Right atrium auricular region (tissue), 2 donors: ENCODE data around the gene RFPL1. TPM values are rescaled to one million over a fixed set of nuclear protein-coding genes. Genes with fewer than 3 reads are reported as not detected.
"Not testable (repeated sequence)": the region's sequence is repeated elsewhere in the genome, so short reads cannot be mapped to it uniquely, and the experiment has no call there.

Experiments used
- DNase-seq: peaks from one replicate; pipeline ENCODE4 v3.0.0-alpha.2; 2019; ENCODE audit warnings: low spot score
- H3K27ac ChIP-seq, 2 donors: fragments of 200-600 bp; sonication (generic); 1 replicate in 1 of 2; 2 replicates in 1 of 2; pipeline ENCODE4 v1.5.1; 2016 to 2019
- H3K27me3 ChIP-seq, 2 donors: fragments of 200-600 bp; sonication (generic); one replicate each; pipeline versions ENCODE4 v1.5.1 to v1.6.0; 2017 to 2019
- H3K36me3 ChIP-seq: fragments of 200-600 bp; sonication (generic); one replicate; pipeline ENCODE4 v1.5.1; 2016
- H3K4me1 ChIP-seq, 2 donors: fragments of 200-600 bp; sonication (generic); one replicate each; pipeline versions ENCODE4 v1.5.1 to v1.6.0; 2017 to 2019
- H3K4me3 ChIP-seq, 2 donors: fragments of 200-600 bp; sonication (generic); 1 replicate in 1 of 2; 2 replicates in 1 of 2; pipeline ENCODE4 v1.5.1; 2017 to 2019; ENCODE audit warnings: mild to moderate bottlenecking in 1 of 2, moderate library complexity in 1 of 2
- H3K9me3 ChIP-seq, 2 donors: fragments of 200-600 bp; sonication (generic); one replicate each; pipeline ENCODE4 v1.5.1; 2019
- total RNA-seq, 2 donors: library from RNA; depleted of rRNA; stranded (reverse); fragments of >200 nt; gene quantifications; one replicate each; pipeline ENCODE4 v1.1.0, GENCODE V29; 2016
- TF ChIP-seq, protein P1 (sequence below), 2 donors: fragments of 200-600 bp; sonication (generic); IDR thresholded peaks; one replicate each; pipeline ENCODE4 v1.5.1; 2019; ENCODE audit warnings: antibody characterized with exemption in 2 of 2

Gene RFPL1
- total RNA-seq: not detected

DNA sequence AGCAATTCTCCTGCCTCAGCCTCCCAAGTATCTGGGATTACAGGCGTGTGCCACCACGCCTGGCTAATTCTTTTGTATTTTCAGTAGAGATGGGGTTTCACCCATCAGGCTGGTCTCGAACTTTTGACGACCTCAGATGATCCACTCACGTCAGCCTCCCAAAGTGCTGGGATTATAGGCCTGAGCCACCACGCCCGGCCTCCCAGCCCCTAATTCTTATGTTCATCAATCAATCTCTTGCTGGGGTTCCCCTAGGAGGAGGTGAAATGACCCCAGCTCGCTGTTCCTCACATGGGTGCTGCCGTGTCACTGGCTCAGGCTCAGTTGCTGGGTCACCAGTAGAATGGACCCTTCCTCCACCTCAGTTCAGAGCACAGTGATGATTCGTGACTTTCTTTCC lies at the start of gene RFPL1:
Gene RFPL1 (plus strand): TSS at position 301 of the 400 bp plus-strand sequence.
- H3K4me3 ChIP-seq, DNase-seq, H3K27me3 ChIP-seq, H3K4me1 ChIP-seq, H3K27ac ChIP-seq, H3K9me3 ChIP-seq, H3K36me3 ChIP-seq: not testable (repeated sequence)

DNA sequence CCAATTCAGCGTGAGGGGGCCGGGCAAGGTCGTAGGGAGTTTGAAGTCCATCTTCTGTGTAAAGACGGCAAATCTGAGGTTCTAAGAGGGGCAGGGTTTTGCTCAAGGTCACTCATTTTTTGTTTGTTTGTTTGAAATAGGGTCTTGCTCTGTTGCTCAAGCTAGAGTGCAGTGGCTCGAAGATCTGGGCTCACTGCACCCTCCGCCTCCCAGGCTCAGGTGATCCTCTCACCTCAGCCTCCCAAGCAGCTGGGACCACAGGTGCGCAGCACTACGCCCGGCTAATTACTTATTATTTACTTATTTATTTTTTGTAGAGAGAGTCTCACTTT lies 49.7 kb upstream of the RFPL1 start:
- Histone ChIP-seq H3K36me3 (no peaks in the 10 kb centered on the region), H3K27me3 (no peaks in the 10 kb centered on the region), H3K4me3 (peak overlapping the region; percentile 76 to 90), H3K4me1 (peaks cover 0 to 26% of the 10 kb centered on the region in 2 donors), H3K27ac (peak overlapping the region; percentile 88 to 93), H3K9me3 (no peaks in the 10 kb centered on the region)
- TF ChIP-seq, protein P1, sequence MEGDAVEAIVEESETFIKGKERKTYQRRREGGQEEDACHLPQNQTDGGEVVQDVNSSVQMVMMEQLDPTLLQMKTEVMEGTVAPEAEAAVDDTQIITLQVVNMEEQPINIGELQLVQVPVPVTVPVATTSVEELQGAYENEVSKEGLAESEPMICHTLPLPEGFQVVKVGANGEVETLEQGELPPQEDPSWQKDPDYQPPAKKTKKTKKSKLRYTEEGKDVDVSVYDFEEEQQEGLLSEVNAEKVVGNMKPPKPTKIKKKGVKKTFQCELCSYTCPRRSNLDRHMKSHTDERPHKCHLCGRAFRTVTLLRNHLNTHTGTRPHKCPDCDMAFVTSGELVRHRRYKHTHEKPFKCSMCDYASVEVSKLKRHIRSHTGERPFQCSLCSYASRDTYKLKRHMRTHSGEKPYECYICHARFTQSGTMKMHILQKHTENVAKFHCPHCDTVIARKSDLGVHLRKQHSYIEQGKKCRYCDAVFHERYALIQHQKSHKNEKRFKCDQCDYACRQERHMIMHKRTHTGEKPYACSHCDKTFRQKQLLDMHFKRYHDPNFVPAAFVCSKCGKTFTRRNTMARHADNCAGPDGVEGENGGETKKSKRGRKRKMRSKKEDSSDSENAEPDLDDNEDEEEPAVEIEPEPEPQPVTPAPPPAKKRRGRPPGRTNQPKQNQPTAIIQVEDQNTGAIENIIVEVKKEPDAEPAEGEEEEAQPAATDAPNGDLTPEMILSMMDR (IDR thresholded peaks at IDR 0.05): peak in 1 of 2 donors; percentile 1
- DNase-seq: no peak

DNA sequence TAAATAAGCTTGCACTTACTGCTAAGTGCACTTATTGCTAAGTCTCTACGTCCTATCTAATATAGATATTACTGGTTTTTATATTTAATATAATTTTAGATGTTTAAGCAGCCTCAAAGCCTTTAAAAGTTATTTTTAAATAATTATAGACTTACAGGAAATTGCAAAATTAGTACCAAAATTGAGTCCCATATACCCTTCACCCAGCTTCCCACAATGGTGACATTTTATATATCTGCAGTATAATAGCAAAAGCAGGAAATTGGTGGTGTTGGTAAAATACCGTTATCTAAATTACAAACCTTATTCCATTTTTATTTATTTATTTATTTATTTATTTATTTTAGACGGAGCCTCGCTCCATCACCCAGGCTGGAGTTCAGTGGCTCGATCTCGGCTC lies 48.1 kb upstream of the RFPL1 start:
- TF ChIP-seq, protein P1 (IDR thresholded peaks at IDR 0.05): no peak

DNA sequence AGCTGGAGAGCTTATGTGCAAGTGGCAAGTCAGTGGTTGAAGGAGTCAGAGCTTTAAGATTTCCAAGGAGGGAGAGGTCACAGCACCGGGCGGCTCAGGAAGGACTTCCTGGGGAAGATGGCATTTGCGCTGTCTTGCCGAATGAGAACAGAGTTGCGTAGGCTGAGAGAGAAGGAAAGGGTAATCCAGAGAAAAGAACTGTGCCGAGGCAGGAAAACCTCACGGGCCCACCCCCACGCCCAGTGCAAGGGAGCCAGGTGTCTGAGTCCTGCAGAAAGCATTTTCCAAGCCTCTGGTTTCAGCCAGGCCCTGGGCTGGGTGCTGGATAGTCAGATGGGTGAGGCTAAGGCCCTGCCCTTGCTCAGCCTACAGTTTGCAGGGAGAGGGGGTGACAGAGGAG lies 46.8 kb upstream of the RFPL1 start:
- DNase-seq: peak; percentile 47
- H3K9me3 ChIP-seq: no peaks in the 10 kb centered on the region
- TF ChIP-seq, protein P1 (IDR thresholded peaks at IDR 0.05): no peak
- H3K27ac ChIP-seq: no peak overlapping the region
- H3K27me3 ChIP-seq: no peaks in the 10 kb centered on the region
- no peak overlapping the region for H3K4me3 ChIP-seq
- H3K4me1 ChIP-seq: peaks cover 0 to 25% of the 10 kb centered on the region in 2 donors
- no peaks in the 10 kb centered on the region for H3K36me3 ChIP-seq

More for the DNA sequence above, 48.1 kb upstream of the RFPL1 start:
- H3K27me3 ChIP-seq: no peaks in the 10 kb centered on the region
- DNase-seq: no peak
- no peak overlapping the region for H3K4me3 ChIP-seq
- H3K9me3 ChIP-seq: no peaks in the 10 kb centered on the region
- no peak overlapping the region for H3K27ac ChIP-seq
- H3K36me3 ChIP-seq: no peaks in the 10 kb centered on the region
- H3K4me1 ChIP-seq: peaks cover 0 to 23% of the 10 kb centered on the region in 2 donors

DNA sequence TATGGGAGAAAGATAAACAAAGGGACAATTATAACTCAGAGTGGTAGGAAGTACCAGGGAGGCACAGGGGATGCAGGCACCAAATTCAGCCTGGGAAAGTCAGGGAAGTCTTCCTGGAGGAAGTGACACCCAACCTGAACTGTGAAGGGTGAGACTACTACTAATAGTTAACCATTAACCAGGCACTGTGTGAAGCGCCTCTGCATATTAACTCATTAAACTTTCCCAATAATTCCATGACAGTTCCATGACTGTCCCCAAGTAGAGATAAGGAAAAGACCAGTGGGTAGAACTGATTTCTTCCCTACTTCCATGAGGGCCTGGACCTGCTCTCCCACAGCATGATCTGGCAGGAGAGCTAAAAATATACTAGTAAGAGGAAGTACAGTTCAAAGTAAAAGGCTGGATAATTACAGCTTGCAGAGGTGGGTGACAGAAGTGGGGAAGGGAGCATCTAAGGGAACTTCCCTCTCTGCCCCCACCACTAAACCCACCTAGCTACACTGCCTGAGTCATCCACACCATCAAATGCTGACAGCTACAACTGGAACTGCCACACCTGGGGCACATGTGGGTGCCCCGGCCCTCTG lies 45.3 kb upstream of the RFPL1 start:
- no peaks in the 10 kb centered on the region for H3K36me3 ChIP-seq
- peak; percentile 26 for DNase-seq
- TF ChIP-seq, protein P1 (IDR thresholded peaks at IDR 0.05): no peak
- peaks cover 0 to 12% of the 10 kb centered on the region in 2 donors for H3K4me1 ChIP-seq
- no peaks in the 10 kb centered on the region for H3K9me3 ChIP-seq
- no peak overlapping the region for H3K27ac ChIP-seq
- no peak overlapping the region for H3K4me3 ChIP-seq
- no peaks in the 10 kb centered on the region for H3K27me3 ChIP-seq

DNA sequence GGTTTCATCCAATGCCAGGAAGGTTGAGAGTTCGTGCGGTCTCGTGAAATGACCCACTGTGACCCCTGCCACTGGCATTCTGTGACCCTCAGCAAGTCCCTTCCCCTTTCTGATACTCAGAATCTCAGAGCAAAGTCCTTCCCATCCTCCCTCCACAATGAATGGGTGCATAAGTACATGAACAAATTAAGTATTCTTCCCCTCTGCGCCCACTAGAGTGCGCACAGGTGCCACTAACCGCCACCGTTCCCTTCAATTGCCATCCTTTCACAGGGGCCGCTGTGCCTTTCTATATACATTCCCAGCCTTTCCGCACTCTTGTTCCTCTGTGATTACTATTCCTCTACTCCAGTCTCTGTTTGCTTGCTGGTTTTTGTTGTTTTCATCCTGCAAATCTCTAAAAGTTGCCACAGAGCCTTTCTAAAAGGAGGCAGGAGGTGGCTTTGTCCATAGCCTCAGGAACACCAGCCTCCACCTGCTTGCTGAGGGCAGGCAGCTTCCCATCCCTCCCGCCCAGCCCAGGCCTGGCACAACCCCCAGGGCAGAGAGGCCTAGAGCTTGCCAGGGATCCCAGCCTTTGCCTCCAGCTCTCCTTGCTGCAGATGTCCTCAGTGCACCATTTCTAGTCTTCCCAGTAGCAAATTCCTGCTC lies 43.3 kb upstream of the RFPL1 start:
- DNase-seq: no peak
- TF ChIP-seq, protein P1 (IDR thresholded peaks at IDR 0.05): peak; percentile 75 to 85

More for the DNA sequence above, 43.3 kb upstream of the RFPL1 start:
- peaks cover 0 to 4% of the 10 kb centered on the region in 2 donors for H3K4me1 ChIP-seq
- no peaks in the 10 kb centered on the region for H3K27me3 ChIP-seq
- no peaks in the 10 kb centered on the region for H3K36me3 ChIP-seq
- no peak overlapping the region for H3K4me3 ChIP-seq
- H3K27ac ChIP-seq: no peak overlapping the region
- no peaks in the 10 kb centered on the region for H3K9me3 ChIP-seq
